Activated T-cell treated with anti-CD3 and anti-CD28 coated beads, Interleukin-2, amount 50 U/mL, for 72 hours (primary cell): ENCODE results near the gene YIPF3. TPM values are rescaled to one million over a fixed set of nuclear protein-coding genes. Genes with fewer than 3 reads are reported as not detected.

Source experiments
- ATAC-seq, 2 donors: fragments of 150-1000 bp; cut with Tn5 transposase; replicated peaks in 1 of 2; 2 replicates each; pipeline ENCODE4 v1.10.0; 2021; ENCODE audit warnings: moderate library complexity in 2 of 2, mild to moderate bottlenecking in 1 of 2
- DNase-seq, 2 donors: peaks; one replicate each; pipeline ENCODE4 v3.0.0; 2021 to 2022; ENCODE audit warnings: mixed read lengths in 1 of 2
- H3K27ac Mint-ChIP-seq: one replicate; pipeline ENCODE4 v1.8.0; 2022; ENCODE audit warnings: mild to moderate bottlenecking, moderate library complexity, mixed read lengths
- H3K27me3 Mint-ChIP-seq: one replicate; pipeline ENCODE4 v1.8.0; 2022; ENCODE audit warnings: low read depth, mixed read lengths
- H3K36me3 Mint-ChIP-seq, 2 donors: one replicate each; pipeline ENCODE4 v1.8.0; 2022; ENCODE audit warnings: mixed read lengths in 2 of 2, mild to moderate bottlenecking in 1 of 2; ENCODE audit not compliant: insufficient read depth in 2 of 2
- H3K4me1 Mint-ChIP-seq: one replicate; pipeline ENCODE4 v1.8.0; 2022; ENCODE audit warnings: low read depth, mixed read lengths
- H3K4me3 Mint-ChIP-seq, 2 donors: one replicate each; pipeline ENCODE4 v1.8.0; 2022; ENCODE audit warnings: mild to moderate bottlenecking in 2 of 2, mixed read lengths in 2 of 2, moderate library complexity in 2 of 2
- H3K9me3 Mint-ChIP-seq, 2 donors: one replicate each; pipeline ENCODE4 v1.8.0; 2022; ENCODE audit warnings: mixed read lengths in 2 of 2
- total RNA-seq, 2 donors: library from RNA; stranded (reverse); gene quantifications; one replicate each; pipeline ENCODE4 v1.2.3, GENCODE V29; 2022

YIPF3 gene
- total RNA-seq, 2 donors from 2014 or later: 63.9 to 64.4 TPM

GRCh38 chr6:43522547-43523261 is 6.0 kb upstream of the YIPF3 start:
- Mint-ChIP-seq H3K27ac (no peak overlapping the region), H3K4me3 (no peak overlapping the region), H3K9me3 (no peaks in the 10 kb centered on the region), H3K27me3 (no peaks in the 10 kb centered on the region), H3K36me3 (peaks cover 12 to 34% of the 10 kb centered on the region in 2 donors), H3K4me1 (no peaks in the 10 kb centered on the region)
- no peak for DNase-seq
- peak in 1 of 2 donors; percentile 2 for ATAC-seq

DNA sequence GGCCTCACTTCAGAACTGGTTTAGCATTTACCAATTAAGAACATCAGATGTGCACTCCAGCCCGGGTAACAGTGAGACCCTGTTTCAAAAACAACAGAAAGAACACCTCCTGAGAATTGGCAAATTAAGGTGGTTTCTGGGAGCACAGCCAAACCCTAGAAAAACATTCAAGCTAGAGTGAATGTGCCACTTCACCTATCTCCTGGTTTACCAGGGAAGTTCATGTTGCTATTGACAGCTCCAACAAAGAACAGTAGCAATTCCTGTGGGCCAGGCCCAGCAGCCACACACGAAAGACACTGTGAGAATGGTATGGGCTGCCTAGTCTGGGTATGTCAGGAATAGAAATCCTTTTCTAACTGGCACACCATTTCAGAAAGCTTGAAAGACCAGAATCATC is 5.1 kb upstream of the YIPF3 start:
- no peak for ATAC-seq
- Mint-ChIP-seq H3K4me1 (no peaks in the 10 kb centered on the region), H3K27ac (no peak overlapping the region), H3K36me3 (peaks cover 9 to 25% of the 10 kb centered on the region in 2 donors), H3K4me3 (no peak overlapping the region), H3K27me3 (no peaks in the 10 kb centered on the region), H3K9me3 (no peaks in the 10 kb centered on the region)
- DNase-seq: no peak

- H3K27me3 Mint-ChIP-seq: no peaks in the 10 kb centered on the region
- peak overlapping the region; percentile 9 for H3K27ac Mint-ChIP-seq
- ATAC-seq (no peak), DNase-seq (no peak)
- H3K4me3 Mint-ChIP-seq: no peak overlapping the region
- peaks cover 8 to 16% of the 10 kb centered on the region in 2 donors for H3K36me3 Mint-ChIP-seq
- no peaks in the 10 kb centered on the region for H3K9me3 Mint-ChIP-seq
- no peaks in the 10 kb centered on the region for H3K4me1 Mint-ChIP-seq
These were observed 3.4 kb upstream of the YIPF3 start for GRCh38 chr6:43520097-43520496.

- DNase-seq (no peak), ATAC-seq (peak in 1 of 2 donors; percentile 12)
- Mint-ChIP-seq H3K4me1 (peaks cover 5% of the 10 kb centered on the region), H3K36me3 (peaks cover 6% of the 10 kb centered on the region in 2 donors), H3K27me3 (no peaks in the 10 kb centered on the region), H3K4me3 (no peak overlapping the region), H3K9me3 (no peaks in the 10 kb centered on the region), H3K27ac (no peak overlapping the region)
These were observed 1.0 kb upstream of the YIPF3 start for GRCh38 chr6:43517505-43518357.

DNA sequence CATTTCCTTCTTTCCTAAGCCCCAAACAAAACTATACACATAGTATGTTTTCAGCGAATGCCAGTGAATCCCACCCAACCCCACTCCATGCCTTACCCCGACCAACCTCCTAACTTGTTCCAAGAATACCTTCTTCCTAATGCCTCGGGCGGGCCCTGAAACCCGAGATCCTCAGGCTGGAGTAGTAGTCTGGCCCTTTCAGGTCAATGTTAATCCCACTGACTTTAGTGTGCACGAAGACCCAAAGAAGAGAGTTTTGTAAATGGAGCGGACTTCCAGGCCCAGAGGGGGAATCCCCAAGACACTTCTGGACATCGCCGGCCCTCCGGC is 394 bp downstream of the YIPF3 start:
- ATAC-seq: peak in 1 of 2 donors; percentile 2
- Mint-ChIP-seq H3K36me3 (peaks cover 4 to 6% of the 10 kb centered on the region in 2 donors), H3K4me1 (peaks cover 5% of the 10 kb centered on the region), H3K9me3 (no peaks in the 10 kb centered on the region), H3K4me3 (no peak overlapping the region), H3K27ac (no peak overlapping the region), H3K27me3 (no peaks in the 10 kb centered on the region)
- DNase-seq: no peak

GRCh38 chr6:43515808-43516207 is 918 bp downstream of the YIPF3 start:
- no peak for ATAC-seq
- H3K36me3 Mint-ChIP-seq: peaks cover 4 to 6% of the 10 kb centered on the region in 2 donors
- DNase-seq: no peak
- peaks cover 5% of the 10 kb centered on the region for H3K4me1 Mint-ChIP-seq
- H3K27ac Mint-ChIP-seq: no peak overlapping the region
- no peaks in the 10 kb centered on the region for H3K27me3 Mint-ChIP-seq
- H3K4me3 Mint-ChIP-seq: no peak overlapping the region
- no peaks in the 10 kb centered on the region for H3K9me3 Mint-ChIP-seq

DNA sequence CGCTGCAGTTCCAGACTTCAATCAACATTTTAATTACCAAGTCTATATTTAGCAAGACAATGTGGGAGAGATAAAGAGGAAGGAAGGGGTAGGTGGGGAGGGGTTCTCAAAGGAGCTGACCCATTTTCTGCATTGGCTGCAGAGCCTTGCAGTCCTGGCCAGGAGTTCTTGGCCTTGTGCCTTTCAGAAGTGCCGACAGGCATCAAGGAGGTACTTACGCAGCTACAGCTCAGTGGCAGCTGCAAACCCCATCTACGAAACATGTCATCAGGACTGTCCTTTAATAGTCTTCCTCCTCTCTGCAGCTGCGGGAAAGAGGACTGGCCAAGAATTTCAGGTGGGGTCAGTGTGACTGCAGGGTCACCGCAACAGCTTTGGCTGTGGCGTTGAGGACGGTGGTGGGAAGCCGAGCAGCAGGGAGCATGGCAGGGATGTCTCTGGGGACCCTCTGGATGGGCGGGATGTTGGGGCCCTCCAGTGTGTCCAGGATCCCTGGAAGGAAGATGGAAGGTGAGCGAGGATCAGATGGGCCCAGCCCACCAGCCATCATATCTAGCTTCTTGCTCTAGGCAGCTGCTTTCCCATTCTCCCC is 4.8 kb downstream of the YIPF3 start:
- H3K9me3 Mint-ChIP-seq: no peaks in the 10 kb centered on the region
- H3K36me3 Mint-ChIP-seq: peaks cover 5 to 7% of the 10 kb centered on the region in 2 donors
- H3K4me3 Mint-ChIP-seq: no peak overlapping the region
- DNase-seq (no peak), ATAC-seq (no peak)
- no peak overlapping the region for H3K27ac Mint-ChIP-seq
- H3K4me1 Mint-ChIP-seq: peaks cover 17% of the 10 kb centered on the region
- peaks cover 23% of the 10 kb centered on the region for H3K27me3 Mint-ChIP-seq

- Mint-ChIP-seq H3K27me3 (peaks cover 23% of the 10 kb centered on the region), H3K4me1 (peaks cover 21% of the 10 kb centered on the region), H3K9me3 (no peaks in the 10 kb centered on the region), H3K27ac (no peak overlapping the region), H3K4me3 (peak overlapping the region; percentile 71 to 79), H3K36me3 (peaks cover 5 to 7% of the 10 kb centered on the region in 2 donors)
- no peak for ATAC-seq
- no peak for DNase-seq
These were observed 5.9 kb downstream of the YIPF3 start for GRCh38 chr6:43510827-43511163.

DNA sequence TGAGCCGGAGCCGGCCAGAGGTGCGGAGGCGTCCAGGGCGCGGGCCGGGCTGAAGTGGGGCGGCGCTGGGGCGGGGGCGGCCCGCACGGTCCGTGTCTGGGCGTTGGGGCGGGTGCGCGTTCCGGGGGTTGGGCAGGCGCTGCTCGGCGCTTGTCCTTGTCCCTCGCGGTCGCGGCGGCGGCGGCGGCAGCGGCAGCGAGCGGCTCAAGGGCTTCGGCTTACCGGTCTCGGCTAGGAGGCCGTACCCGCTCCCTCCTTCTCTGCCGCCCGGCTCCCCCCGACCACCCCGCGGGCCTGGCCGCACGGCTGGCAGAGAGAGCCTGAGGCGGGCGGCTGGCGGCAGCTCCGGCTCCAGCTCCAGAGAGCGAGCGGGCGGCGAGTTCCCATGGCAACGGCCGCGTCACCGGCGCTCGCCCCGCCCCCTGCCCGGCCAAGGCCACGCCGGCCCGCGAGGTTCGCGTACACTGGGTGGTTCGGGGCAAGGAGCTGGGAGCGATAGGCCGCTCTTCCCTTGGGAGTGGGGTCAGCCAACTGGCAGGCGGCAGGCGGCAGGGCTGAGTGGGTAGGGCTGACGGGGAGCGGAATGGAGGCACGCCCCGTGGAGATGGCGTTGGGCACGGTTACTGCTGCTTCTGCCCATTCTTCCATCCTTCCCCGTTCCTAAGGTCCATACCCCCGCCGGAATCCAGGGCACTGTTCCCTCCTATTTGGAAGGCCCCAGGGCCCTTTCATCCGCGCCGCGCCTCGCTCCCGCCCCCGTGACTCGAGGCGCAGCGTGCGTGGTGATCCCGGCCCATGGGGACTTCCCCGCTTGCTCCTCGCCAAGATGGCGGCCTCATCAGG is 6.5 kb downstream of the YIPF3 start, which contains the start of gene LRRC73:
TSS of gene LRRC73 (minus strand) at position 363 of the 843 bp plus-strand sequence. CDS start 561 bp downstream, outside the sequence.
- Mint-ChIP-seq H3K4me3 (peak within 1 kb of the TSS; percentile 79), H3K9me3 (no peaks in the 10 kb centered on the region), H3K36me3 (peaks cover 5 to 6% of the 10 kb centered on the region in 2 donors), H3K27me3 (peaks cover 23% of the 10 kb centered on the region), H3K4me1 (peaks cover 21% of the 10 kb centered on the region), H3K27ac (peak within 1 kb of the TSS; percentile 5)
- peak; percentile 78 to 81 for ATAC-seq
- peak; percentile 84 to 88 for DNase-seq

GRCh38 chr6:43509142-43509983 is 7.4 kb downstream of the YIPF3 start:
- peak overlapping the region; percentile 73 to 79 for H3K4me3 Mint-ChIP-seq
- peaks cover 23% of the 10 kb centered on the region for H3K27me3 Mint-ChIP-seq
- H3K9me3 Mint-ChIP-seq: no peaks in the 10 kb centered on the region
- DNase-seq (no peak), ATAC-seq (peak; percentile 5 to 6)
- H3K4me1 Mint-ChIP-seq: peaks cover 21% of the 10 kb centered on the region
- H3K36me3 Mint-ChIP-seq: peaks cover 4% of the 10 kb centered on the region in 2 donors
- H3K27ac Mint-ChIP-seq: peak overlapping the region; percentile 5

GRCh38 chr6:43508481-43509141 is 8.1 kb downstream of the YIPF3 start:
- no peak for DNase-seq
- peaks cover 23% of the 10 kb centered on the region for H3K27me3 Mint-ChIP-seq
- no peak overlapping the region for H3K27ac Mint-ChIP-seq
- H3K4me1 Mint-ChIP-seq: peaks cover 21% of the 10 kb centered on the region
- no peaks in the 10 kb centered on the region for H3K9me3 Mint-ChIP-seq
- peak overlapping the region; percentile 69 to 76 for H3K4me3 Mint-ChIP-seq
- ATAC-seq: no peak
- peaks cover 4% of the 10 kb centered on the region in 2 donors for H3K36me3 Mint-ChIP-seq
